ENCODE results near the gene EPRS1.

The EPRS1 gene

DNA sequence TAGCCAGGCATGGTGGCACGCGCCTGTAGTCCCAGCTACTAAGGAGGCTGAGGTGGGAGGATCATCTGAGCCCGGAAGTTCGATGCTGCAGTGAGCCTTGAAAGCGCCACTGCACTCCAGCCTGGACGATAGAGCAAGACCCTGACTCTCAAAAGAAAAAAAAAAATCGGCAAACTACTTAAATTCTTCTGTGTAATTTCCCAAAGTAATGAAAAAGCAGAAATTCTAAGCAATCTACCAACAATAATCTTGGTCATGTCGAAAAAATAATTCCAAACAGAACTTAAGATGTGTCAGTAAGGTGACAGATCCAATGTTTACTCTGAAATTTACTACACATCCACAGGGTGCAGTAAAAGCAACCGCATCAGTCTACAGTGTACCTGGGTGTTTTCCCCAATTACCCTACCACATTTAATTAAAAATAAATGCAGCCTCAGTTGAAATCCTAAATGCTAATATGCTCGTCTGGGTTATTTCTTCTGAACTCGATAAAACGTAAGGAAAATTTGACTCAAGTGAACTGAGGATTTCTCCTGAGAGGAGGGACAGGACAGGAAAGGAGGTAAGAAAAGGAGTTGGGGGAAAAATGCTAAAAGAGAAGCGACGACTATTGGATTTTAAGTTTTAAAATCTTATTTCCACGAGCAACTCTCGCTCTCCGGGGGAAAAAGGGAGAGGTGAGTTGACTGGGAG is 801 bp downstream of the EPRS1 start:
- TF ChIP-seq GABPA (IDR thresholded peaks at IDR 0.05; ENCODE audit: low read depth) (no peak), SPI1 (IDR thresholded peaks at IDR 0.05; ENCODE audit: borderline replicate concordance, low read depth) (no peak), POLR2AphosphoS5 (IDR thresholded peaks at IDR 0.05; ENCODE audit: low read depth) (no peak)
- TF ChIP-seq, protein P1, sequence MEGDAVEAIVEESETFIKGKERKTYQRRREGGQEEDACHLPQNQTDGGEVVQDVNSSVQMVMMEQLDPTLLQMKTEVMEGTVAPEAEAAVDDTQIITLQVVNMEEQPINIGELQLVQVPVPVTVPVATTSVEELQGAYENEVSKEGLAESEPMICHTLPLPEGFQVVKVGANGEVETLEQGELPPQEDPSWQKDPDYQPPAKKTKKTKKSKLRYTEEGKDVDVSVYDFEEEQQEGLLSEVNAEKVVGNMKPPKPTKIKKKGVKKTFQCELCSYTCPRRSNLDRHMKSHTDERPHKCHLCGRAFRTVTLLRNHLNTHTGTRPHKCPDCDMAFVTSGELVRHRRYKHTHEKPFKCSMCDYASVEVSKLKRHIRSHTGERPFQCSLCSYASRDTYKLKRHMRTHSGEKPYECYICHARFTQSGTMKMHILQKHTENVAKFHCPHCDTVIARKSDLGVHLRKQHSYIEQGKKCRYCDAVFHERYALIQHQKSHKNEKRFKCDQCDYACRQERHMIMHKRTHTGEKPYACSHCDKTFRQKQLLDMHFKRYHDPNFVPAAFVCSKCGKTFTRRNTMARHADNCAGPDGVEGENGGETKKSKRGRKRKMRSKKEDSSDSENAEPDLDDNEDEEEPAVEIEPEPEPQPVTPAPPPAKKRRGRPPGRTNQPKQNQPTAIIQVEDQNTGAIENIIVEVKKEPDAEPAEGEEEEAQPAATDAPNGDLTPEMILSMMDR (IDR thresholded peaks at IDR 0.05; ENCODE audit: insufficient read depth, low read length) = no peak
- TF ChIP-seq, protein P2, sequence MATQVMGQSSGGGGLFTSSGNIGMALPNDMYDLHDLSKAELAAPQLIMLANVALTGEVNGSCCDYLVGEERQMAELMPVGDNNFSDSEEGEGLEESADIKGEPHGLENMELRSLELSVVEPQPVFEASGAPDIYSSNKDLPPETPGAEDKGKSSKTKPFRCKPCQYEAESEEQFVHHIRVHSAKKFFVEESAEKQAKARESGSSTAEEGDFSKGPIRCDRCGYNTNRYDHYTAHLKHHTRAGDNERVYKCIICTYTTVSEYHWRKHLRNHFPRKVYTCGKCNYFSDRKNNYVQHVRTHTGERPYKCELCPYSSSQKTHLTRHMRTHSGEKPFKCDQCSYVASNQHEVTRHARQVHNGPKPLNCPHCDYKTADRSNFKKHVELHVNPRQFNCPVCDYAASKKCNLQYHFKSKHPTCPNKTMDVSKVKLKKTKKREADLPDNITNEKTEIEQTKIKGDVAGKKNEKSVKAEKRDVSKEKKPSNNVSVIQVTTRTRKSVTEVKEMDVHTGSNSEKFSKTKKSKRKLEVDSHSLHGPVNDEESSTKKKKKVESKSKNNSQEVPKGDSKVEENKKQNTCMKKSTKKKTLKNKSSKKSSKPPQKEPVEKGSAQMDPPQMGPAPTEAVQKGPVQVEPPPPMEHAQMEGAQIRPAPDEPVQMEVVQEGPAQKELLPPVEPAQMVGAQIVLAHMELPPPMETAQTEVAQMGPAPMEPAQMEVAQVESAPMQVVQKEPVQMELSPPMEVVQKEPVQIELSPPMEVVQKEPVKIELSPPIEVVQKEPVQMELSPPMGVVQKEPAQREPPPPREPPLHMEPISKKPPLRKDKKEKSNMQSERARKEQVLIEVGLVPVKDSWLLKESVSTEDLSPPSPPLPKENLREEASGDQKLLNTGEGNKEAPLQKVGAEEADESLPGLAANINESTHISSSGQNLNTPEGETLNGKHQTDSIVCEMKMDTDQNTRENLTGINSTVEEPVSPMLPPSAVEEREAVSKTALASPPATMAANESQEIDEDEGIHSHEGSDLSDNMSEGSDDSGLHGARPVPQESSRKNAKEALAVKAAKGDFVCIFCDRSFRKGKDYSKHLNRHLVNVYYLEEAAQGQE (IDR thresholded peaks at IDR 0.05; ENCODE audit: insufficient replicate concordance, low read depth) = no peak
- no peaks in the 10 kb centered on the region for H3K27me3 ChIP-seq (ENCODE audit: insufficient read depth, poor library complexity, severe bottlenecking)
- peak overlapping the region; percentile 85 for H3K27ac ChIP-seq (replicated peaks)
- H3K4me3 ChIP-seq (replicated peaks; ENCODE audit: insufficient read depth, low read length) = peak overlapping the region; percentile 100
- DNase-seq (ENCODE audit: low read depth in 1 of 2, low spot score in 1 of 2) = peak in 1 of 2 experiments; percentile 48

DNA sequence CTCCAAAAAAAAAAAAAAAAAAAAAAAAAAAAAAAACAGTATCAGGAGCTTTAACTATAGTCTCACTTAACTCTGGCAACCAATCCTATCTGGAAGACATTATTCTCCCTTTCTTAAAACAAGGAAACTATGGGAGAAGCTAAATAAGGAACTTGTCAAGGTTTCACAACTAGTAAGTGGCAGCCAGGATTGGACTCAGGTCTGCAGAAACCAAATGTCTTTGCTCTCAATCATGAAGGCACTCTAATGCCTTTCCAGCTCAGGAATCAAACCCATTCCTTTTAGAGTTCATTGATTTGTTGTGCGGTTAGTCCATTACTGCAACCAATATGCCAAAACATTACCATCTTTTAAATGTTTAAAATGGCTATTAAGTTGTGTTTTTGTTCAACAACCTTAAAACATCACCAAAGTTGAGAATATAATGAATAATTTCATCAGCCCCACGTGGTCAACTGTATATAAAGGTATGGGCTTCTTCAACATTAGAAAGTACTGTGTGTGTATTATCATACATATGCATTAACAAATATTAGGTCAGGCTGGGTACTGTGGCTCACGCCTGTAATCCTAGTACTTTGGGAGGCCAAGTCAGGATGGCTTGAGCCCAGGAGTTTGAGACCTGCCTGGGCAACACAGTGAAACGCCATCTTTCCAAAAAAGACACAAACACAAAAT is 1.5 kb downstream of the EPRS1 start:
- peak overlapping the region; percentile 85 for H3K27ac ChIP-seq (replicated peaks)
- peak overlapping the region; percentile 100 for H3K4me3 ChIP-seq (replicated peaks; ENCODE audit: insufficient read depth, low read length)
- no peaks in the 10 kb centered on the region for H3K27me3 ChIP-seq (ENCODE audit: insufficient read depth, poor library complexity, severe bottlenecking)
- no peak for TF ChIP-seq SPI1 (IDR thresholded peaks at IDR 0.05; ENCODE audit: borderline replicate concordance, low read depth)
- no peak for TF ChIP-seq GABPA (IDR thresholded peaks at IDR 0.05; ENCODE audit: low read depth)
- TF ChIP-seq, protein P2 (IDR thresholded peaks at IDR 0.05; ENCODE audit: insufficient replicate concordance, low read depth) = no peak
- TF ChIP-seq, protein P1 (IDR thresholded peaks at IDR 0.05; ENCODE audit: insufficient read depth, low read length) = no peak
- TF ChIP-seq POLR2AphosphoS5 (IDR thresholded peaks at IDR 0.05; ENCODE audit: low read depth) = no peak
- DNase-seq (ENCODE audit: low read depth in 1 of 2, low spot score in 1 of 2) = peak in 1 of 2 experiments; percentile 56

DNA sequence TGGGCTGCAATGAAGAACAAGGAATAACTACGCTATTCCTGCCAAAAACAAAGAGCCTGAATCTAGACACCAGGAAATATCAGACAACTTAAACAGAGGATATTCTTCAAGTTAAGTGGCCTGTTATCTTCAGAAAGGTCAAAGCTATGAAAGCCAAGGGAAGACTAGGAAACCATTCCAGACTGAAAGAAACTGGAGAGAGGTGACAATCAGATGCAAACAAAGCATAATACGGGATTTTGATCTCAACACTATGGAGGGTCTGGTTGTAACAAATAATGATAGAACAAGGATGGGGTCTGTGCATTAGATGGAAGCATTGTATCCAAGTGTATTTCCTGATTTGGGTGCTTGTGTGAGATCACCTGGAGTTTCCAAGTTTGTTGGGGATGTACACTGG is 2.7 kb downstream of the EPRS1 start:
- Histone ChIP-seq H3K4me3 (replicated peaks; ENCODE audit: insufficient read depth, low read length) (no peak overlapping the region), H3K27me3 (ENCODE audit: insufficient read depth, poor library complexity, severe bottlenecking) (no peaks in the 10 kb centered on the region), H3K27ac (replicated peaks) (no peak overlapping the region)
- DNase-seq (ENCODE audit: low read depth in 1 of 2, low spot score in 1 of 2) = no peak
- TF ChIP-seq, protein P1 (IDR thresholded peaks at IDR 0.05; ENCODE audit: insufficient read depth, low read length) = no peak
- TF ChIP-seq, protein P2 (IDR thresholded peaks at IDR 0.05; ENCODE audit: insufficient replicate concordance, low read depth) = no peak
- TF ChIP-seq GABPA (IDR thresholded peaks at IDR 0.05; ENCODE audit: low read depth) (no peak), SPI1 (IDR thresholded peaks at IDR 0.05; ENCODE audit: borderline replicate concordance, low read depth) (no peak), POLR2AphosphoS5 (IDR thresholded peaks at IDR 0.05; ENCODE audit: low read depth) (no peak)

Data from HL-60 (cell line).